NCI-H345 treated with DMSO at 0.1 percent for 48 hours (cell line): ENCODE measurements around the gene TACR1.
"Not testable (repeated sequence)": the region's sequence is repeated elsewhere in the genome, so short reads cannot be mapped to it uniquely, and the experiment has no call there.

Source experiments
- DNase-seq: peaks from one replicate; lab custom pipeline; 2025; ENCODE audit not compliant: unreplicated experiment; lab: John Stamatoyannopoulos, UW

Gene TACR1

DNA sequence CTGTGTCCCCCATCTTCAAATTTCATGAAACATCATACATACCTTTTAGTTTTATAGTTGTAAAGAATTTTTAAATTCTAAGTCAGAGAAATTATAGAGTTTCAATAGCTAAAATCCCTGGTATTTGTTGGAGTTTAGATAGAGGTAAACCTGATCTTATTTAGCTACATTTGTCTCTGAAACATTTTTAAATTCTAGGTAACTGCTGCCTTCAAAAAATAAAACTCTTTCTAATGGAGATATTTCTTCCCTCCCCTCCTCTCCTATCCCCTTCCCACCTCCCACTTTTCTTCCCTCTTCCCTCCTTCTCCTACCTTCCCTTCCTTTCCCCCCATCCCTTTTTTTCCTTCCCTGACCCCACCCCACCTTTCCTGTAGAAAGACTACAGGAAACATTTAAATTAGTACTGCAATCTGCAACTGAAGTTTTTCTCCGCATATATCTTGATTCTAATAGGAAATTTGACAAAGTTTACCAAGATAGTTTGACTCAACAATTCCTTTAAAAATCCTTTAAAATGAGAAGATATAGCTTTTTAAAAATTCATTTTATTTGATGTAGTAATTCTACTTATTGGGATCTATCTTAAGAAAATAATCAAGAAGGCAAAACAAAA lies 4.1 kb downstream of the TACR1 start:
- DNase-seq = no peak

GRCh38 chr2:75194184-75194868 lies 5.0 kb downstream of the TACR1 start:
- DNase-seq = no peak

- DNase-seq = no peak
These were observed 6.8 kb downstream of the TACR1 start for GRCh38 chr2:75192496-75192895.

DNA sequence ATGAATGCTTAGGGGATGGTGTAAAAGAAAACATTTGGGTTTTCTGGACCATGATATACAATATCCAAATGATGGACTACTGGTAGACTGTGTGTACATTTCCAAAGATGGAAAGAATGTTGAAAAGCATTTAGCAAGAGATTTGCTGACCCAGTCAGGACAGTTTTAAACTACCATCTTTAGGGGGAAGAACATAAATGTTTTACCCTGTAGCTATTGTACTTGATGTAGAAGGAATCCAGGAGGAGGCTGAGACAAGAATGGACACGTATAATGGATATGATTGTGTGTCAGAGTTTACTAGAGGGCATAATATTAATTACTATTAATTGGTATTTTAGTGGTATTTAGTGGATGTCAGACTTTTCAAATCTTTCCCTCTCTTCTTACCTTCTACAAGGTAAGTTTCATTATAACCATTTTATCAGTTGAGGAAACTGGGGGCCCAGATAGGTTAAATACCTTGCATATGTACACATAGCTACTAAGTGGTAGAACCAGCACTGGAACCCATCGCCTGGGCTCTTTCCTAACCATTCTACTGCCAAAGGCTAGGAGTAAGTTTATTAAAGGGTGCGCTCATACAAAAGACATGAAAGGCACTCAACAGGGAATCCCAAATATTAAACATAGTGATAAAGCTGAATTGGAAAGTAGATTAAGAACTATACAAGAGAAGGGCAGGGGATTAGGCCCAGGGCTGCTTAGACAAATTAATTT lies 8.9 kb downstream of the TACR1 start:
- DNase-seq = no peak

DNA sequence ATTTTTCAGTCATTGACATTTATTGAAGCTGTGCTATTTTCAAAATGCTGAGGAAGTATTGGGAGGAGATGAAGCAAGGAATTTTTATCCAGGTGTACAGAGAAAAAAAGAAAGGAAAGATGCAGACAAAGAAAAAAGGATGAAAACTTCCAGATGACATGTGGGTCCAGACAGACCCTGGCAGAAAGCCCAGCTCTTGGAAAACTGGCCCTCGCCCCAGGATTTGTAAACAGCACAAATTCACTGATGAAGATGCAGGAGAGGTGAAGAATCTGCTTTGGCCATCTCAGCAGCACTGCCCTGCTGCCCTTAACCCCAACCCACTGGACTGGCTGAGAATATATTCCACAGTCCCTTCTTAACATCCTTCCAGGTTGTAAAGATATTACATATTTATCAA lies 12.5 kb downstream of the TACR1 start:
- no peak for DNase-seq

GRCh38 chr2:75182606-75183005 lies 16.7 kb downstream of the TACR1 start:
- DNase-seq = no peak

- DNase-seq = no peak
These were observed 18.8 kb downstream of the TACR1 start for GRCh38 chr2:75180476-75180875.

- DNase-seq = no peak
These were observed 21.9 kb downstream of the TACR1 start for GRCh38 chr2:75177427-75177826.

DNA sequence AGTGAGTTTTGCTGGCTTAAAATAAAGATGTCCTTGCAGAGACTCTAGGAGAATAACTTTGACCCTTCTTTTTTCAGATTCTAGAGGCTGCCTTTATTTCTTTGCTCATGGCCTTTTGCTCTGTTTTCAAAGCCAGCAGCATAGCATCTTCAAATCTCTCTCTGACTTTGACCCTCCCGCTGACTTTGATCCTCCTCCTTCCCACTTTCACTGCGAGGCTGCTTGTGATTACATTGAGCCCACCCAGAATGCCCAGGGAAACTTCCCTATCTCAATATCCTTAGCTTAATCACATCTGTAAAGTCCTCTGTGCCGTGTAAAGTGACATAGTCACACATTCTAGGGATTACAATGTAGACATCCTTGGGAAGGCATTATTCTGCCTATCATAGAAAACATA lies 23.9 kb downstream of the TACR1 start:
- no peak for DNase-seq

GRCh38 chr2:75174981-75175380 lies 24.3 kb downstream of the TACR1 start:
- DNase-seq = no peak

DNA sequence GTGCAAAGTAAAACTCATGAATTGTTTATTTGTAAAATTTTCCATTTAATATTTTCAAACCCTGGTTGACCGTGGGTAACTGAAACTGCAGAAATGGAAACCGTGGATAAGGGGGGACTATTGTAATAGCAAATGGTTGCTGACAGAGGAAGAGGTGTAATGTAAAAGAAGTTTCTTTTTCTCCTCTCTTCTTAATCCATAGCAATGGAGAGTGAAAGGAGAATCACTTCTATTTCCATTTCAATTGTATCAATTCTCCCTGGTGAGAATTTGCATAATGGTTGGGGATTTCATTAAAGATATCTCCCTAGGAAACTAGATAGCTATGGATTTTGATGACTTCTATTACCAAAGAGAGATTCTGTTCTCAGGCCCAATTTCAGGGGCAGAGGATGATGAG lies 24.8 kb downstream of the TACR1 start:
- no peak for DNase-seq

- DNase-seq = no peak
These were observed 25.6 kb downstream of the TACR1 start for GRCh38 chr2:75173740-75174139.

GRCh38 chr2:75171423-75171822 lies 27.9 kb downstream of the TACR1 start:
- DNase-seq = not testable (repeated sequence)

DNA sequence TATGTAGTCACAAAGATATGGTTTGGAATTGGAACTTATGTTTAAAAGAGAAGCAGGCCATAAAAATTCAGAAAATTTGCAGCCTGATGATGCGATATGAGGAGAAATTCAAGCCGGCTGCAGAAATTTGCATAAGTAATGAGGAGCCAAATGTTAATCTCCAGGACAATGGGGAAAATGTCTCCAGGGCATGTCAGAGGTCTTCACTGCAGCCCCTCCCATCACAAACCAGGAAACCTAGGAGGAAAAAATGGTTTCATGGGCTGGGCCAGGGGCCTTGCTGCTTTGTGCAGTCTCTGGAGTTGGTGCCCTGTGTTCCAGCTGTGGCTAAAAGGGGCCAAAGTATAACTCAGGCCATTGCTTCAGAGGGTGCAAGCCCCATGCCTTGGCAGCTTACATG lies 28.4 kb downstream of the TACR1 start:
- DNase-seq = no peak

DNA sequence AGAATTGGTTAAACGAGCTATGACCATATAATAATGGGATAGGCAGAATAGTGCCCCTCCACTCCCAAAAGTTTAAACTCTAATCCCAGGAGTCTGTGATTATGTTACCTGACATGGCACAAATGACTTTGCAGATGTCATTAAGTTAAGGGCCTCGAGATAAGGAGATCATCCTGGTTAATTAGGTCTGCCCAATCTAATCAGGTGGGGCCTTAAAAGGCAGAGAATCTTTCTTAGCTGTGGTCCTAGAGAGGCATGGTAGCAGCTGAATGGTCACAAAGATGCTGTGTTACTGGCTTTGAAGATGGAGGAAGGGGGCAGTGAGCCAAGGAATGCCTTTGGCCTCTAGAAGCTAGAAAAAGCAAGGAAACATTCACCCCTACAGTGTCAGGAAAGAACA lies 31.1 kb downstream of the TACR1 start:
- no peak for DNase-seq

DNA sequence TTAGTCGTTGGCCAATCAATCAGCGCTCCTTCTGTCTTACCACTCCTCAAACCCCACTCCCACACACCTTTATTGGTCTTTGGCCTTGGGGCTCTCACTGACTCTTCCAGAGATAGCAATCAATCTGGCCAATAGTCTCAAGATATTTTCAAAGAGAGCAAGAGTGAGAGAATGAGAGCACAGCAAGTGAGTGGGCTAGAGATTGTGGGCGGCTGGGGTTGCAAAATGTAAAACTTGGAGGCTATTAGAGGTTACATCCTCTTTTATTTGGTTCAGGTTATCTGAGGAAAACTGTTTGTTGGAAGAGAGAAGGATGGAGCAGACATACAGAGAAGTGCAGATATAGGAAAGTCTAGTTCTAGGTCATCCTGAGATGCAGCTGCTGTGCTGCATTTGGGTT lies 32.8 kb downstream of the TACR1 start:
- no peak for DNase-seq

DNA sequence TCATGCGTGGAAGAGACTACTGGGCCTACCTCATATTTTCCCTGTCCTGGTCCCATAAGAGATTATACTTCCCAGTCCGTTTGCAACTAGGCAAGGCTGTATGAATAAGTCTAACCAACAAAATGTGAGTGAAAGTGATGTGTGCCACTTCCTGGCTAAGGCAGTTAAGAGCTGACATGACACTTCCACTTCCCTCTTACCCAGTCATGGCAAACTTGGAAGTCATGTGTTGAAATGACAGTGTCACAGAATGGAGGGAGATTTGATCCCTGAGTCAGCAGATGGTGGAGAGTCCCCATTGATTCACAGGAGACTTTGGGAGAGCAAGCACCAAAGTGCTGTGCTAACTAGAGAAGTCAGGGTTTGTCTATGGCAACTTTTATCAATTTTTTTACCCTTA lies 36.4 kb downstream of the TACR1 start:
- DNase-seq = no peak

DNA sequence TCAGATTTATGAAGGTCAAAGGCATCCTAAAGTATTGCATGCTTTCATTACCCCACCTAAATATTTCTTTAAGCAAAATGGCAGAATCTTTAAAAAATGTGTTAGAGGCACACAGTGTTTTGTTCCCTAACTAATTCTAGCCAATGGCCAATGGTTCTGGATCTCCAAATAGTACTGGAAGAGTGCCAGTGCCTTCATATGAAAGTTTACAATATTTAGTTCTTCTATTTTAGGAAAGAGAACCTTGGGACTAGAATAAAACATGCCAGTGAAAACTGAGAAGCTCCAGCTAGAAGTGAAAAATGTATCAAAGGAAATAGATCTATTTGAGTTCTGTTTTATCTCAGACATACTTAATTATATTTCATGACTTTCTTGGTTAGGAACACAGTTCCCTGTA lies 37.1 kb downstream of the TACR1 start:
- DNase-seq = no peak

GRCh38 chr2:75157435-75157834 lies 41.9 kb downstream of the TACR1 start:
- peak; percentile 3 for DNase-seq

GRCh38 chr2:75155115-75155514 lies 44.2 kb downstream of the TACR1 start:
- DNase-seq = no peak

GRCh38 chr2:75153221-75153620 lies 46.1 kb downstream of the TACR1 start:
- peak; percentile 26 for DNase-seq

- DNase-seq = not testable (repeated sequence)
These were observed 47.1 kb downstream of the TACR1 start for GRCh38 chr2:75152243-75152642.
